ENCODE results near the gene IGSF23. TPM values are rescaled to one million over a fixed set of nuclear protein-coding genes. Genes with fewer than 3 reads are reported as not detected.

IGSF23 gene
- total RNA-seq, 1 experiment from 2014 or later, result not detected

DNA sequence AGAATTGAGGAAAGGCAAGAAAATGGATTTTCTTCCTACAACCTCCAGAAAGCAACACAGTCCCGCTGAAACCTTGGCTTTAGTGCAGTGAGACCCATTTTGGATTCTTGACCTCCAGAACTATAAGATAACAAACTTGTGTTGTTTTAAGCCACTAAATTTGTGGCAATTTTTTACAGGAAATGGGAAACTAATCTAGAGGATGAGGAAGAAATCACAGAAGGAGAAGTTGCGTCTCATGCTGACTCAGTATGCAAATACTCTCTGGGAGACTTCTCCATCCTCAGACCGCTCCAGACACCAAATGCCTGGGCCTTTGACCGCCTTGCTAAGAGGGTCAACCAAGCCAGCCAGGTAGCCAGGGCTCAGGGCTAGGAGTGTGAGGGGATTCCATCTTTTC, 72.5 kb downstream of the IGSF23 start:
- no peak overlapping the region for H3K4me3 Mint-ChIP-seq

More for the DNA sequence above, 72.5 kb downstream of the IGSF23 start:
- Histone ChIP-seq H2AK5ac (ENCODE audit: insufficient read length, low read length) (no peak overlapping the region), H2BK5ac (ENCODE audit: insufficient read length, low read length) (no peak overlapping the region), H3K14ac (ENCODE audit: insufficient read depth, low read length) (no peak overlapping the region), H3K4ac (ENCODE audit: low read depth, low read length) (no peak overlapping the region), H2BK15ac (ENCODE audit: low read depth, low read length) (no peak overlapping the region), H3K79me2 (ENCODE audit: insufficient read depth, low read length) (no peaks in the 10 kb centered on the region), H3K9ac (ENCODE audit: extremely low read depth, insufficient read length, low read length) (no peak overlapping the region), H3T11ph (ENCODE audit: low read length) (no peak overlapping the region), H2BK120ac (ENCODE audit: low read depth, low read length, poor library complexity, severe bottlenecking) (no peak overlapping the region), H3K9me3 (ENCODE audit: control insufficient read depth, low read depth, low read length) (no peaks in the 10 kb centered on the region), H4K5ac (ENCODE audit: insufficient read length, low read depth, low read length) (no peak overlapping the region), H4K91ac (ENCODE audit: insufficient read length, low read depth, low read length) (no peak overlapping the region), H3K23me2 (ENCODE audit: insufficient read length, low read depth, low read length, poor library complexity, severe bottlenecking) (no peaks in the 10 kb centered on the region), H3K4me1 (ENCODE audit: insufficient read depth, low read length) (peaks cover 2% of the 10 kb centered on the region; the same call in 1 of the 2 replicates), H4K20me1 (ENCODE audit: control insufficient read depth, insufficient read depth, insufficient read length) (no peaks in the 10 kb centered on the region), H2BK12ac (ENCODE audit: insufficient read length, low read depth, low read length) (no peak overlapping the region), H3K79me1 (ENCODE audit: insufficient read depth, low read depth, low read length, poor library complexity, severe bottlenecking) (no peaks in the 10 kb centered on the region), H4K8ac (replicated peaks; ENCODE audit: insufficient read length, low read depth, low read length) (no peak overlapping the region), H2BK20ac (ENCODE audit: low read depth, low read length, poor library complexity, severe bottlenecking) (no peak overlapping the region), H3K4me2 (ENCODE audit: insufficient read depth, insufficient read length, low read length) (no peak overlapping the region), H3K18ac (ENCODE audit: insufficient read length, low read depth, low read length) (no peak overlapping the region), H3K27me3 (ENCODE audit: insufficient read depth, low read length) (no peaks in the 10 kb centered on the region), H2AFZ (ENCODE audit: low read length) (no peak overlapping the region), H3K23ac (ENCODE audit: insufficient read length, low read depth, low read length) (no peak overlapping the region), H3K27ac (ENCODE audit: insufficient read length, low read depth, low read length) (no peak overlapping the region), H3K56ac (ENCODE audit: insufficient read length, low read depth, low read length) (no peak overlapping the region)
- TF ChIP-seq, protein P1, sequence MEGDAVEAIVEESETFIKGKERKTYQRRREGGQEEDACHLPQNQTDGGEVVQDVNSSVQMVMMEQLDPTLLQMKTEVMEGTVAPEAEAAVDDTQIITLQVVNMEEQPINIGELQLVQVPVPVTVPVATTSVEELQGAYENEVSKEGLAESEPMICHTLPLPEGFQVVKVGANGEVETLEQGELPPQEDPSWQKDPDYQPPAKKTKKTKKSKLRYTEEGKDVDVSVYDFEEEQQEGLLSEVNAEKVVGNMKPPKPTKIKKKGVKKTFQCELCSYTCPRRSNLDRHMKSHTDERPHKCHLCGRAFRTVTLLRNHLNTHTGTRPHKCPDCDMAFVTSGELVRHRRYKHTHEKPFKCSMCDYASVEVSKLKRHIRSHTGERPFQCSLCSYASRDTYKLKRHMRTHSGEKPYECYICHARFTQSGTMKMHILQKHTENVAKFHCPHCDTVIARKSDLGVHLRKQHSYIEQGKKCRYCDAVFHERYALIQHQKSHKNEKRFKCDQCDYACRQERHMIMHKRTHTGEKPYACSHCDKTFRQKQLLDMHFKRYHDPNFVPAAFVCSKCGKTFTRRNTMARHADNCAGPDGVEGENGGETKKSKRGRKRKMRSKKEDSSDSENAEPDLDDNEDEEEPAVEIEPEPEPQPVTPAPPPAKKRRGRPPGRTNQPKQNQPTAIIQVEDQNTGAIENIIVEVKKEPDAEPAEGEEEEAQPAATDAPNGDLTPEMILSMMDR (conservative IDR thresholded peaks at IDR 0.05), result no peak
- DNase-seq, result no peak
- H3K27ac Mint-ChIP-seq, result no peak overlapping the region
- H3K36me3 Mint-ChIP-seq (ENCODE audit: insufficient read depth in 1 of 3, low read depth in 3 of 3), result no peaks in the 10 kb centered on the region
- peaks cover 11% of the 10 kb centered on the region for H3K27me3 Mint-ChIP-seq (ENCODE audit: low read depth)
- H3K9me3 Mint-ChIP-seq, result no peaks in the 10 kb centered on the region
- H3K4me1 Mint-ChIP-seq, result peaks cover 15 to 18% of the 10 kb centered on the region in 2 experiments
- WGBS (ENCODE audit: extremely low coverage, insufficient read length, low lambda C conversion rate), result no CpG with 5 or more reads among the region's 4 CpGs

Small RNA genes within 50 kb of the gene (microRNA-seq; reads per million reads assigned to microRNA genes)
- not detected for gene MIR4531 (ENCODE audit: borderline microRNAs expressed)

Other genes with a start within 250 kb of the IGSF23 start
- gene ZNF285, start 212.0 kb upstream of the IGSF23 start, total RNA-seq (2021), result 3.9 TPM in 2 replicates
- 5.6 and 7.4 TPM in 2 replicates for gene ZNF229, start 165.1 kb upstream of the IGSF23 start, total RNA-seq (2021)
- 13.2 and 13.6 TPM in 2 replicates for gene ZNF180, start 113.0 kb upstream of the IGSF23 start, total RNA-seq (2021)
- gene CEACAM20, start 83.9 kb upstream of the IGSF23 start, total RNA-seq (2021), result not detected in 2 replicates
- gene PVR, start 30.3 kb downstream of the IGSF23 start, total RNA-seq (2021), result 29.2 and 30.5 TPM in 2 replicates
- 3.5 and 4.6 TPM in 2 replicates for gene CEACAM19, start 57.9 kb downstream of the IGSF23 start, total RNA-seq (2021)
- not detected in 2 replicates for gene CEACAM16, start 85.6 kb downstream of the IGSF23 start, total RNA-seq (2021)
- gene BCL3, start 135.1 kb downstream of the IGSF23 start, total RNA-seq (2021), result 1.2 and 2.2 TPM in 2 replicates
- 14.2 and 15.9 TPM in 2 replicates for gene CBLC, start 164.3 kb downstream of the IGSF23 start, total RNA-seq (2021)
- 73.0 and 78.5 TPM in 2 replicates for gene BCAM, start 195.5 kb downstream of the IGSF23 start, total RNA-seq (2021)
- gene NECTIN2, start 232.7 kb downstream of the IGSF23 start, total RNA-seq (2021), result 175 and 176 TPM in 2 replicates

Data from H9 (cell line).